GM19468 (cell line): ENCODE measurements around the gene SPAG7.
"Not testable (repeated sequence)": the region's sequence is repeated elsewhere in the genome, so short reads cannot be mapped to it uniquely, and the experiment has no call there.

Experiments
- ATAC-seq: cut with Tn5 transposase; IDR thresholded peaks from one replicate; pipeline ENCODE4 v1.9.1; 2021; ENCODE audit warnings: mild to moderate bottlenecking, moderate library complexity, moderate number of reproducible peaks; ENCODE audit not compliant: unreplicated experiment; ENCODE audit errors: extremely low read depth

SPAG7 gene

DNA sequence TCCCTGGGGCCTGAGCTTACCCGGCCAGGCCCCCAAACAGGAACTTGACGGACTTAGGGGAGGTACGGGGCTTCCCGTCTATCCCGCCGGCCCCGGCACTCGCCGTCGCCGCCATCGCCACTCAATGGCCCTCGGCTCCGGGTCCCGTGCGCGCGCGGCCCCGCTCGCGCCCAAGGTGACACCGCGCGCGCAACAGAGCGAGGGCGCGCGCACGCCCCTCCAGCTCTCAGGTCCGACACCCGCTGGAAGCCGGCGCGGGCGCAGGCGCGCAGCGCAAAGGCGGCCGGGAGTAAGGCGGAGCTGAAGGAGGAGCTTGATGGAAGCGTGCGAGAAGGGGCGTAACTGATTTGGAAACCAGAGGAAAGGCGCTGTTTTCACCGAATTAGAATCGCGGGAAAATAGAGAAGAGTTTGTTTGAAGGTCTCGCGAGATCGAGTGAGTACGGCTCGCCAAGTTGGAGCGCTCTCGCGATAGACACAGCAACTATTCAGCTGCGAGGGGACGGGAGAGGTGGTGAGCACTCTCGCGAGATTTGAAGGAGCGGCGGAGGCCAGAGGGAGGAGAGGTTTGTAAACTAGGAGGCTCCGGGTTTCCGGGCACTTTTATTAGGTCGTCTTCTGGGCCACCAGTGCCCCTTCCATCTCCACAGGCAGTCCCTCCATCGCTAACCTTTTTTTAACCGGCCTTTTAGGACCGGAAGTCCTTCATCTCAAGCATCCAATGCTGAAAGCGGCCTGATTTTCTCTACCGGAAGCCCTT lies 27.6 kb downstream of the SPAG7 start, which contains the start of the genes RNF167 and SLC25A11:
Gene RNF167, plus strand, starts transcription at position 473 of the 759 bp plus-strand sequence. CDS start 642 bp downstream, outside the sequence.
Gene SLC25A11, minus strand, starts transcription at position 251 of the 759 bp plus-strand sequence. Its CDS starts 136 bp downstream, at position 115.
- peak; percentile 75 for ATAC-seq

DNA sequence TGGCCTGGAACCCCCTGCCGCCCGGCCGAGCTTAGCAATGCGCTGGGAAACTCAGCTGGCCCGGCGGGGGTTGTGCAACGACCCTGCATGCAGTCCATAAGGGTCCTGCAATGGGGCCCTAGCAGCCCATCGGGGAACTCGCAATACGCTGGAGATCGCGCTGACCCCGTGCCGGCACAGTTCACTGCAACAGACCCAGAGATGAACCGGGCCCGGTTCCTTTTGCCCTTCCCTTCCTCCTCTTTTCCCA lies 28.1 kb downstream of the SPAG7 start:
- ATAC-seq, result no peak

DNA sequence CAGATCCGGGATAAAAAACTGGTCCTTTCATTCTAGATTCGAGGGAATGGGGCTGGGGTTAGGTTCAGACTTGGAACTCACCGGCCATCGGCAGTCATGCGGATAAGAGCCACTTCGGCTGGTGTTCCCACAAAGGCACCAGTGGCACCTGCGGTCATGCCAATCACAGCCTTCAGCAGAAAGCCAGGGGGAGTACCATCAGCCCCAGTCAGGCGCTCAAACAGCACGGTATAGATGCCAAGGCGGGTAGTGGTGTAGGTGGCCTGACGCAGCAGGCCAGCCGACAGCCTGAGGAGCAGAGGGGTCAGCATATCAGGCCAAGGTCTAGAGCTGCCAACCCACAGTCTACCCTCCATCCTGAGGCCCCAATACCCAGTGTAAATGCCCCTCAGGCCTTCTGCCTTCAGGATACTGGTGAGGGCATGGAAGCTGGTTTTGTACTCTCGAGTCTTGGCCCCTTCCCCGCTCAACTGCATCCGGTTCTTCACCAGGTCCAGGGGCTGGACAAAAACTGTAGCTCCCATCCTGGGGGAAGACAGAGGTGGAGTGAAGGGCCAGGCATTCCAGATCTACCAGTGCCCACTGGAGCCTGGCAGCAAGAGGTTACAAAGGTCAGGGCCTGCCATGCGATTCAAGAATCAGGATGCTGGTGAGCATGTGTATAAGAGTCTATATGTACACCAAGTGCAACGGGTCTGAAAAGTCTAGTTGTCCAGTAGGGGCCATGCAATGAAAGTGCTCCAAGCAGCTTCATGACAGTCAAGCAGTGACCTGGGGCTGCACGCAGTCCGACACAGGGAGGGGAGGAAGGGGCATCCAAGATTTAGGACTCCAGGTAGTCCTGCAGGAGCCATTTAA lies 28.7 kb downstream of the SPAG7 start:
- ATAC-seq, result no peak

DNA sequence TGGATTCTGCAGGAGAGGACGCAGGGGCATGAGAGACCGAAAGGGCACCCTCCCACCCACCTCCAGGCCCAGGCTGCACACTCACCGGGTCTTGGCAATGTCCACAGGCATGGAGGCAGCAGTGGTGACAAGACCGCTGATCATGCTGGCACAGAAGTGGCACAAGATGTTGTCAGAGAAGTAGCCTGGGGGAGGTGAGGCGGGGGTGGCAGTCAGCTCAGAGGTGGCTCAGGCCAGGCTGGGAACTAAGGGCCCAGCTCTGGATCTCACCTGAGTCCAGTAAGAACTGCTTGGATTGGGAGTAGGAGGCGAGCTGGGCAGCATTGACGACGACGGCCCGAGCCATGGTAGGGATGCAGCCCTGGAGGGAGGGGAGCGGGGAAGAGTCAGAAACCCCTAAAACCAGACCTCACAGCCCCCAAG lies 29.5 kb downstream of the SPAG7 start:
- ATAC-seq, result no peak

DNA sequence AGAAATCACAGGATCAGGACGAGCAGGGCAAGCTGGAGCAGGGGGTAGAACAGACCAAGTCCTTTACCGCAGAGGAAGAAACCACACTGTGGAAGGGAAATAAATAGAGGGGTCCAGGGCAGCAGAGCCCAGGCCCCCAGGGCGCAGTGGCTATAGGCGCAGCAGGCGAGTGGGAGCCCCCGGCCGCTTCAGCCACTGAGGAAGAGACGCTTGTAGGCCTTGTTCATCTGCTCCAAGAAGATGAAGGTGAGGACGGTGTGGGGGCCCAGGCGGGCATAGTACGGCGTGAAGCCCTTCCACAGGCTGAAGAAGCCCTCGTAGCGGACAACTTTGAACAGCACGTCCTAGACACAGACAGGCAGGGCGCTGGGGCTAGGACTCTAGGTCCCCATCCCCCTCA lies 30.1 kb downstream of the SPAG7 start:
- no peak for ATAC-seq

DNA sequence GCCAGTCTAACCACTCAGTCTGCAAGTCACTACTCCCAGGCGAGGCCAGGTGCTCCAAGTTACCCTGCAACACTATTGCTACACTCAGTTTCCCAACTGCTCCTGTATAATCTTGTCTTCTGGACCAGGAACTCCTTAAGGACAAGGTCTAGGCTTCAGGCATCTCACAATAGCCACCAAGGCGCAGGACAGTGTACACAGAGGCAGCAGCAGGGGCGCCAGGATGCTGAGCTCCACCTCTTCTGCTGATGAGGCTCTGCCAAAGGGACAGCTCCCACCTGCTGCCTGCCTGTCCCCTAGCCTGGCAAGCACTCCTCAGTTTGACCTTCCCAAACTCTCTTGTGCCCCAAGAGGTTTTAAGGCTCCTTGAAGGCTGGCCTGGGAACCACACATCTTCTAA lies 31.2 kb downstream of the SPAG7 start:
- no peak for ATAC-seq

DNA sequence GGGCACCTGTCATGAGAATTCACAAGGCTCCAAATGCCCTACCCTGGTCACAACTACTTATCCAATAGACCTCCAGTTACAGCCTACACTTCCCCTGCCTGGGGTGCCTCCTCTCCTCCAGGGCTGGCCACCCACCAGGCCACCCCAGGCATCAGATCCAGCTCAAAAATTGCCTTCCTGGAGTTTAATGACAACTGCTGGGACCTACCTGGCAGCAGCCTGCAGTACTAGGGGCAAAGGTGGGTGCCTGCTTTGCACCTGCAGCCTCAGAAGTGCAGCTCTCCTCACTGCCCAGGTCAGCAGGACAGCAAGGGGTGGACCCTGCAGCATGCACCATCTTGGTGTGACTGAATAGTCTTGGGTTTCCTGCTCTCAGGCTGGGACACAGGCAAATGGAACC lies 32.0 kb downstream of the SPAG7 start:
- no peak for ATAC-seq

- ATAC-seq, result no peak
Measured at GRCh38 chr17:4934173-4934979, 33.2 kb downstream of the SPAG7 start.

- no peak for ATAC-seq
Measured at GRCh38 chr17:4933646-4934045, 34.0 kb downstream of the SPAG7 start.

DNA sequence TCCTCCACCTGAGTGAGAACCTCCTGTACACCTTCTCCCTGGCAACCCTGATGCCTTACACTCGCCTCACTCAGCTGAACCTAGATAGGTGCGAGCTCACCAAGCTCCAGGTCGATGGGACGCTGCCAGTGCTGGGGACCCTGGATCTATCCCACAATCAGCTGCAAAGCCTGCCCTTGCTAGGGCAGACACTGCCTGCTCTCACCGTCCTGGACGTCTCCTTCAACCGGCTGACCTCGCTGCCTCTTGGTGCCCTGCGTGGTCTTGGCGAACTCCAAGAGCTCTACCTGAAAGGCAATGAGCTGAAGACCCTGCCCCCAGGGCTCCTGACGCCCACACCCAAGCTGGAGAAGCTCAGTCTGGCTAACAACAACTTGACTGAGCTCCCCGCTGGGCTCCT lies 34.9 kb downstream of the SPAG7 start:
- ATAC-seq, result no peak

DNA sequence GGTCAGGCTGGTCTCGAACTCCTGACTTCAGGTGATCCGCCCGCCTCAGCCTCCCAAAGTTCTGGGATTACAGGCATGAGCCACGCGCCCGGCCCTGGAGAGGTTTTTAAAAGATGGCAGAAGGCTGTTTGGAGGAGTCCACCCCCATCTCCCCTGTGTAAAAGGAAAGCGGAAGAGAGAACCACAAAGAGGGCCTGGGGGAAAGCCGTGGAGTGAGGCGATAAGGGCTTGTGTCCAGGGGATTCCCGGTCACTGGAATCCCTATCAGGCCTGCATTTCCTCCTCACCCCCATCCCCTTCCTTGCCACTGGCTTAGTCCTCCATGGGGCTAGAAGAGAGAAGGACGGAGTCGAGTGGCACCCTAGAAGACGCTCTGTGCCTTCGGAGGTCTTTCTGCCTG lies 35.7 kb downstream of the SPAG7 start, which contains the start of gene GP1BA:
Gene GP1BA, plus strand, starts transcription at position 315 of the 400 bp plus-strand sequence. CDS start 328 bp downstream, outside the sequence.
- no peak for ATAC-seq

GRCh38 chr17:4928881-4929280 lies 38.7 kb downstream of the SPAG7 start:
- ATAC-seq, result no peak

GRCh38 chr17:4926577-4927335 lies 40.9 kb downstream of the SPAG7 start:
- ATAC-seq, result not testable (repeated sequence)

DNA sequence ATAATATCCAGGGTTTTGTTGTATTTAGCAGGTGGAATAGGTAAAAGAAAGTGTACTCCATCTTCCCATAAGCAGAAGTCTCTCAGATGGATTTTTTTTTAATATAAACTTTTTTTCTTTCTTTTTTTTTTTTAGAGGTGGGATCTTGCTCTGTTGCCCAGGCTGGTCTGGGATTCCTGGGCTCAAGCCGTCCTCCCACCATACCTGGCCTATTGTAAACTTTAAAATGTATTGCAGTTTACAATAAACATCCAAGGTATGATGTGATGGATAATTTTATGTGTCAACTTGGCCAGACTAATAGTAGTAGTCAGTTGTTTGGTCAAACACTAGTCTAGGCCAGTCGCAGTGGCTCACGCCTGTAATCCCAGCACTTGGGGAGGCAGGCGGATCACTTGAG lies 46.3 kb downstream of the SPAG7 start:
- no peak for ATAC-seq

GRCh38 chr17:4920351-4921048 lies 47.1 kb downstream of the SPAG7 start:
- ATAC-seq, result no peak

DNA sequence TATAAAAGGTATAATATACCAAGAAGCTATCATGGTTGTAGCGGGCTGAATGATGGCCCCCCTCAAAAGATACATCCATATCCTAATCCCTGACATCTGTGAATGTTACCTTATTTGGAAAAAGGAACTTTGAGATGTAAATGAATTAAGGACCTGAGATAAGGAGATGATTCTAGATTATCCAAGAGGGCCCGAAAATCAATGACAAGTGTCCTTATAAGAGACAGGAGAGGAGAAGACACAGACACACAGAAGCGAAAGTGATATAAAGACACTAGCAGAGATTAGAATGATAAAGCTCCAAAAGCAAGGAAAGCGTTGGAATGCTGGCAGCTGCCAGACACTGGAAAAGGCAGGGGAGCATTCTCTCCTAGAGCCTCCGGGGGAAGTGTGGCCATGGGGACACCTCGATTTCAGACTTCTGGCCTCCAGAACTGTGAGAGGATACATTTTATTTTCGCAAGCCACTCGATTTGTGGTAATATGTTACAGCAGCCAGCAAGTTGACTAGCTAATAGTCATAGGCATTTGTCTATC lies 48.0 kb downstream of the SPAG7 start:
- ATAC-seq, result no peak

- not testable (repeated sequence) for ATAC-seq
Measured at GRCh38 chr17:4914551-4914950, 53.1 kb downstream of the SPAG7 start.

GRCh38 chr17:4913994-4914393 lies 53.6 kb downstream of the SPAG7 start:
- no peak for ATAC-seq
